Fibroblast of skin of abdomen (primary cell): ENCODE measurements around the gene ZSWIM3. TPM values are rescaled to one million over a fixed set of nuclear protein-coding genes. Genes with fewer than 3 reads are reported as not detected.
"Not testable (repeated sequence)": the region's sequence is repeated elsewhere in the genome, so short reads cannot be mapped to it uniquely, and the experiment has no call there.

Source experiments
- DNase-seq: peaks from one replicate; pipeline ENCODE4 v3.0.0-alpha.2; 2013
- polyA plus RNA-seq, 2 experiments: library from polyadenylated mRNA; unstranded; fragments of 120-200 nt; gene quantifications; one replicate each; pipeline ENCODE4 v1.2.1, GENCODE V29; 2013; ENCODE audit not compliant: insufficient read length in 2 of 2

ZSWIM3 gene
- polyA plus RNA-seq (2013, experiment 1 of 2; ENCODE audit: insufficient read length): 2.9 TPM
- polyA plus RNA-seq (2013, experiment 2 of 2; ENCODE audit: insufficient read length): 3.0 TPM

- peak; percentile 100 for DNase-seq
Measured at GRCh38 chr20:45857114-45857881, at the start of gene ZSWIM3, which contains the start of gene ACOT8. Gene ZSWIM3 (plus strand): TSS chr20:45857614. CDS start chr20:45857826, 212 bp downstream. Gene ACOT8 (minus strand): TSS chr20:45857392. CDS start chr20:45857315, 77 bp downstream.

DNA sequence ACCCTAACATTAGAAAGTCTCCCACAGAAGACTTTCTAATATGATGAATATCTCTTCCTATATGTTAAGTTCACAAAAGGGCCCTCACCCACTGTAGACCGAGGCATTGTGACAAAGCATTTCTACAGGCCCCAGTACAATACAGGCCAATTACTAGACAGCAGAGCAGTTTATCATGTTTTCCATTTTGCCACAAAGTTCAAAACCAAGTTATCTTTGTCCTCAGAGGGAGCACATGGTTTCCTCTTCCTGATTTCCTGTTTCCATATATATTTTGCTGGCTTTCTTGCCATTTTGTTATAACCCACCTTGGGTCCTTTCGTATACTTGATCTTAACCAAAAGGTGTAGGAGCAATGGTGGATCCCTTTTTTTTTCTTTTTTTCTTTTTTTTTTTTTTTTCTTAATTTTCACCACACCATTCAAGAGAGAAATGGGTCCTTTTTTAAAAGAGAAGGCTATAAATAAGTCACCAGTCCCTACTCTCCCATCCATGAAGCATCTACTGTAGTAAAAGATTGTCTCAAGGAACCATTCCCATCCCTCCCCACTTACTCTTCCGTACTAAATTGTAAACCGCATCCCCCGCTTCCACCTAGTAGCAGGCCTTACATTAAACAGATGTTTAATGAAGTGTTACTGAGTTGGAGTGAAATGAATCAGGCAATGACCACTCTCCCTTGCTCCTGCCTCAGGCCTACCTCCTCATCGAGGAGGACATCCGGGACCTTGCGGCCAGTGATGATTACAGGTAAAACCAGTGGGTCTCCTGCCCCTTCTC is 47.0 kb upstream of the ZSWIM3 start:
- DNase-seq: no peak

- DNase-seq: peak; percentile 100
Measured at GRCh38 chr20:45812157-45813005, 45.0 kb upstream of the ZSWIM3 start, which contains the start of gene UBE2C. Gene UBE2C (plus strand): TSS chr20:45812644. CDS start chr20:45812696, 52 bp downstream.

- no peak for DNase-seq
Measured at GRCh38 chr20:45813006-45813340, 44.4 kb upstream of the ZSWIM3 start.

GRCh38 chr20:45813489-45813888 is 43.9 kb upstream of the ZSWIM3 start:
- DNase-seq: no peak

- DNase-seq: no peak
Measured at GRCh38 chr20:45814314-45814713, 43.1 kb upstream of the ZSWIM3 start.

DNA sequence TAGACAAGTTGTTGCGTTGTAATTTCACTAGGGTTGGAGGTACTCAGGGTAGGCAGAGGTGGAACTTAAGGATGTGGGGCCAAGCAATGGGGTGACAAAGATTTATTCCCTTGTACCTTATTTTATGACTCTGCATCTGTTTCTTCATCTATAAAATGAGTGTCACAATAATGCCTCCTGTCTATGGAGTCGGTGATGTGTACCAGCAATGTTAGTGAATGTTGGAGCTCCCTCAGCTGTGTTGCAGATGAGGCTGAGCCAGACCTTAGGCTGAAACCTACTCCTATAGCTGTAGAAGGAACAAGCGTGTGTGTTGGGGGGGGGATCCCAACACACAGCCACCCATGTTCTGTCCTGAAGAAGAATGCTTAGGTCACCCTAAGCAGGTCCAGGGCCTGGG is 40.5 kb upstream of the ZSWIM3 start:
- no peak for DNase-seq

GRCh38 chr20:45817376-45818194 is 39.8 kb upstream of the ZSWIM3 start:
- DNase-seq: peak; percentile 68

DNA sequence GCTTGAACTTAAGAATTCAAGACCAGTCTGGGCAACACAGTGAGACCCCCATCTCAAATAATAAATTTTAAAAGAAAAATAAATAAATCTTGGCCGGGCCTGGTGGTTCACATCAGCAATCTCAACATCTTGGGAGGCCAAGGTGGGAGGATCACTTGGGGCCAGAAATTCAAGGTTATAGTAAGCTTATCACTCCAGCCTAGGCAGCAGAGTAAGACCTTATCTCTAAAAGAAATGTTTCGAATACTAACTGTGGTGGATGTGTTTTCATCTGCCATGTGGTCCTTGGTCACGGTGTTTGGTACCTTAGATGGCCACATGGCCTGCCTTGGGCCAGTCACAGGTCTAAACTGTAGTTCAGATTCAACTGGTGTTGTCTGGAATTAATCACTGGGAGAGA is 39.2 kb upstream of the ZSWIM3 start:
- DNase-seq: no peak

- DNase-seq: no peak
Measured at GRCh38 chr20:45819466-45819865, 37.9 kb upstream of the ZSWIM3 start.

DNA sequence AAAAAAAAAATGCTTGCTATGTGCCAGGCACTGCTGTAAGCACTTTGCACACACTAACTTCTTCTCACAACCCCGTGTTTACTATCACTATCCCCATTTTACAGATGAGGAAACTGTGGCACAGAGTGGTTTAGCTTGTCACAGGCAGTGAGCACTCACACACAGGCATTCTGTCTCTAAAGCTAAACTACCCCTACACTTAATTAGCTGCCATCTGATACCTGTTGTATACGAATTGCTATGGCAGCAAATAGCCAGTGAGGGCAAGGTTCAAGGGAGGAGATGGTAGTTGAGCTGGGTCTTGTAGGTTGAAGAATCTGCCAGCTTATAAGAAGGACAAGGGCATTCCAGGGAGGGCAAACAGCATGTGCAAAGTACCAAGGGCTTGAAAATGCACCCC is 35.5 kb upstream of the ZSWIM3 start:
- no peak for DNase-seq

DNA sequence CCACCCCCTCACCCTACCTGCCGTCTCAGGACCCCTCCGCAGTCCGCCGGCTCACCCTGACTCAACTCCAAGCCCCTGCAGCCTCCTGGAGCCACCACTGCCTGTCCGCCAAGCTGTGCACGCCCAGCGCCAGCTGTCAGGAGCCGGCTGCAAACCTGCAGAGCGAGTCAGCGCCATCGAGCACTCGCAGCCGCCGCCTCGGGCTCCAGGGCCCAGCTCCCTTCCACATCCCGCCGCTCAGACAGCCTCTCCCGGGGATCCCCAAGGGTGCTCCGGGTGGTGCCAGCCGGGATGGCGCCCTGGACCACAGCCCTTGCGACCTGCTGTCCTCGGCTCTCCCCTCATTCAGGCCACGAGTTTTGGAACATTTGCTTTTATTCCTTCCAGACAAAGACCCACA is 34.6 kb upstream of the ZSWIM3 start:
- no peak for DNase-seq

DNA sequence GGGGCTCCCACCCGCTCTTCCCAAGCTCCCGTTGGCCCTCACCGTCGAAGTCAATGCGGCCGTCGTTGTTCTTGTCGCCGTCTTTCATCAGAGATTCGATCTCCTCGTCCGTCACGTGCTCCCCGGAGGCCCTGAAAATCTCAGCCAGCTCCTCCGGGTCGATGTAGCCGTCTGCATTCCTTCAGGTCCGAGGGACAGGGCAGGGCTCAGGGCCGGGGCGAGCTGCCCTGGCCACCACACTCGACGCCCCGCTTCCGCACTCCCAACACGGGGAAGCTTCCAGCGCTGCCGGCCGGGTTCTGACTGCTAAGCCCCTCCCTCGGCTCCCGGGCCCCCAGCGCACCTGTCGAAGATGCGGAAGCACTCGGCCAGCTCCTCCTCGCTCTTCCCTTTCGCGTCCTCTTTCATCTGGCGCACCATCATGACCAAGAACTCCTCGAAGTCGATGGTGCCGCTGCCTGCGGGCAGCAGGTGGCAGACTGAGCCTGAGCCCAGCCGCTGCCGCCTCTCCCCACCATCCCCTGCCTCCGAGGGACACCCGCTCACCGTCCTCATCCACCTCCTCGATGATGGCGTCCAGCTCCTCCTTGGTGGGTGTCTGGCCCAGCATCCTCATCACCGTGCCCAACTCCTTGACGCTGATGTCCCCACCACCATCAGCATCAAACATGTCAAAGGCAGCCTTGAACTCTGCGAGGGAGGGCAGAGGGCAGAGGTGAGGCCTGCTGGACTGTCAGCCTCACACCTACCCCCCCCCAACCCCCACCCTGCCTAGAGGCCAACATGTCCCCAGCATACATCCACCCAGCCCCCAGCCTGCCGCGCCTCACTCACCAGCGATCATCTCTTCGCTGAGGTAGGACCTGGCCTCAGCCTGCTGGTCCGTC is 33.2 kb upstream of the ZSWIM3 start:
- DNase-seq: peak; percentile 38

- no peak for DNase-seq
Measured at GRCh38 chr20:45826381-45827019, 30.9 kb upstream of the ZSWIM3 start.

GRCh38 chr20:45827030-45827652 is 30.3 kb upstream of the ZSWIM3 start, which contains the start of gene TNNC2:
Gene TNNC2 (minus strand): TSS chr20:45827312. CDS start chr20:45827248, 64 bp downstream.
- DNase-seq: no peak

DNA sequence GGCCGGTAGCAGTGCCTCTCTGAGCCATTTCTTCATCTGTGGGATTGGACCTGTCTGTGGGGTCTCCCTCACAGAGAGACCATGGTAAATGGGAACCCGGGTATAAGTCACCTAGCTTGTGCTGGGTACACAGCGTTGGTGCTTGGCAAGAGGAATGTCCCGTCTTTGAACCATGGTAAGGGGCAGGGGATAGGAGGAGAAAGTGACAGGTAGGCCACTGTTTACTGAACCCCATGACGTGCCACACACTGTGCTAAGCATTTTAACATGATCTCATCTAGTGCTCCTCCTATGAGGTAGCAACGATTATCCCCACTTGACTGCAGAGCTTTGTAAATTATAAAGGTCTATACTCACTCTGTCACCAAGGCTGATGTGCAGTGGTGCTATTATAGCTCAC is 29.7 kb upstream of the ZSWIM3 start:
- no peak for DNase-seq

GRCh38 chr20:45828589-45828988 is 28.8 kb upstream of the ZSWIM3 start:
- DNase-seq: no peak

- not testable (repeated sequence) for DNase-seq
Measured at GRCh38 chr20:45829673-45830106, 27.7 kb upstream of the ZSWIM3 start.

GRCh38 chr20:45832619-45833018 is 24.8 kb upstream of the ZSWIM3 start:
- no peak for DNase-seq
